ENCODE data around the gene INAVA. TPM values are rescaled to one million over a fixed set of nuclear protein-coding genes. Genes with fewer than 3 reads are reported as not detected.

The INAVA gene
- total and polyA plus RNA-seq, 2 donors (not counting 1 experiment from before 2014, with no cell fraction given) = 0.02 TPM; not detected in 1

DNA sequence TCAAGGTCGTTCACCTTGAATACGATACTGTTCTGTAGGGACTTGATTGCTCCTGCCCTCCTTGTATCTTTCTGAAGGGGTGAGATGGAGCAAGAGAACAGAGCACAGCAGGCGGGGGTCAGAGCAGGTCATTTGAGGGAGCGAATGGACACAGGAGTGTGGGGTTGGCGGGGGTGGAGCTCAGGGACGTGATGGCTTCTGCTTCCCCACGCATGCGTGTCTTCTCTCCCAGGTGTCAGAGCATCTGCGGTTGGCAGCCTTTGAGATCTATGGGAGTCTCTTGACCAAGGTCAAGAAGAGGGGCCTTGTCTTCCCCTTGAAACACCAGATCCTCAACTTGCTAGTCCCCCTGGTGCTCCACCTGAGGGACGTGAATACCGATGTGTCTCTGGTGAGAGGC, 63.9 kb downstream of the INAVA start:
- no peaks in the 10 kb centered on the region for H3K79me2 ChIP-seq (ENCODE audit: control insufficient read depth, insufficient read depth, low read length)
- DNase-seq (ENCODE audit: low read depth in 2 of 2) = no peak
- no peak overlapping the region for H3K9ac ChIP-seq (ENCODE audit: insufficient read depth, low read length)
- TF ChIP-seq EZH2 (IDR thresholded peaks at IDR 0.05; ENCODE audit: low read length, missing control alignments) = no peak
- TF ChIP-seq, protein P1, sequence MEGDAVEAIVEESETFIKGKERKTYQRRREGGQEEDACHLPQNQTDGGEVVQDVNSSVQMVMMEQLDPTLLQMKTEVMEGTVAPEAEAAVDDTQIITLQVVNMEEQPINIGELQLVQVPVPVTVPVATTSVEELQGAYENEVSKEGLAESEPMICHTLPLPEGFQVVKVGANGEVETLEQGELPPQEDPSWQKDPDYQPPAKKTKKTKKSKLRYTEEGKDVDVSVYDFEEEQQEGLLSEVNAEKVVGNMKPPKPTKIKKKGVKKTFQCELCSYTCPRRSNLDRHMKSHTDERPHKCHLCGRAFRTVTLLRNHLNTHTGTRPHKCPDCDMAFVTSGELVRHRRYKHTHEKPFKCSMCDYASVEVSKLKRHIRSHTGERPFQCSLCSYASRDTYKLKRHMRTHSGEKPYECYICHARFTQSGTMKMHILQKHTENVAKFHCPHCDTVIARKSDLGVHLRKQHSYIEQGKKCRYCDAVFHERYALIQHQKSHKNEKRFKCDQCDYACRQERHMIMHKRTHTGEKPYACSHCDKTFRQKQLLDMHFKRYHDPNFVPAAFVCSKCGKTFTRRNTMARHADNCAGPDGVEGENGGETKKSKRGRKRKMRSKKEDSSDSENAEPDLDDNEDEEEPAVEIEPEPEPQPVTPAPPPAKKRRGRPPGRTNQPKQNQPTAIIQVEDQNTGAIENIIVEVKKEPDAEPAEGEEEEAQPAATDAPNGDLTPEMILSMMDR (conservative IDR thresholded peaks at IDR 0.05 in 1 of 2, IDR thresholded peaks at IDR 0.05 in 1 of 2; ENCODE audit: low read depth in 1 of 2, low read length in 2 of 2) = no peak
- no peak overlapping the region for H3K4me2 ChIP-seq (ENCODE audit: extremely low read depth, insufficient read depth, low read length)
- H3K36me3 ChIP-seq (ENCODE audit: control insufficient read depth, insufficient read depth, low read length) = no peaks in the 10 kb centered on the region
- no peaks in the 10 kb centered on the region for H3K4me1 ChIP-seq (ENCODE audit: control insufficient read depth, extremely low read depth, insufficient read depth, low read length)
- H3K27me3 ChIP-seq (ENCODE audit: control insufficient read depth, insufficient read depth, low read length) = peaks cover 3% of the 10 kb centered on the region
- no peaks in the 10 kb centered on the region for H3K9me3 ChIP-seq (ENCODE audit: control insufficient read depth, insufficient read depth, low read depth, low read length)
- no peaks in the 10 kb centered on the region for H4K20me1 ChIP-seq (ENCODE audit: control insufficient read depth, extremely low read depth, insufficient read depth, low read length)
- no peak overlapping the region for H2AFZ ChIP-seq (ENCODE audit: low read length)
- no peak overlapping the region for H3K27ac ChIP-seq (ENCODE audit: insufficient read depth, low read length)
- no peak overlapping the region for H3K4me3 ChIP-seq (replicated peaks in 1 of 4; ENCODE audit: control extremely low read depth in 1 of 4, insufficient read depth in 1 of 4, low read depth in 3 of 4, low read length in 4 of 4)

DNA sequence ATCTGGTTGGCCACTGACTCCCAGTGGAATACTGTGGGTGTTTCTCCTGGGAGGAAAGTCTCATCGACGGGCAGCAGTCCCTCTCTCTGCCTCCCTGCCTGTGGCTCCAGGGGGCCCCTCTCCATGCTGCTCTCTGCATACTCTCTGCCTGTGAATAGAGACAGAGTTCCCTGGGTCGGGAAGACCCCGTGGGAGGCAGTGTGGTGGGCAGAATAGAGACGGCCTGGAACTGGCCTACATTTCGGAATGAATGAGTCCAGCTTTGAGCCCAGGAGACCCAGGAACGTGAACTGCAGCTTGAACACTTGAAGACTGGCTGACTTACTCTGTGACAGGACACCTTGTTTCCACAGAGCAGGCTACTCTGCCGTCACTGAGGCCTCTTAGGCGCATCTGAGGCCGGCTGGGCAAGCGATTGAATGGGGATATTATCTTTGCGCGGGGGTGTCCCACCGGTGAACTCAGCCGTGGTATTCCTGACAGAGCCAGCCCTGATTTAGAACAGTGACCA, 64.8 kb downstream of the INAVA start:
- Histone ChIP-seq H3K9me3 (ENCODE audit: control insufficient read depth, insufficient read depth, low read depth, low read length) (no peaks in the 10 kb centered on the region), H4K20me1 (ENCODE audit: control insufficient read depth, extremely low read depth, insufficient read depth, low read length) (no peaks in the 10 kb centered on the region), H3K4me3 (replicated peaks in 1 of 4; ENCODE audit: control extremely low read depth in 1 of 4, insufficient read depth in 1 of 4, low read depth in 3 of 4, low read length in 4 of 4) (no peak overlapping the region), H3K27ac (ENCODE audit: insufficient read depth, low read length) (no peak overlapping the region), H3K4me1 (ENCODE audit: control insufficient read depth, extremely low read depth, insufficient read depth, low read length) (no peaks in the 10 kb centered on the region), H3K4me2 (ENCODE audit: extremely low read depth, insufficient read depth, low read length) (no peak overlapping the region), H3K79me2 (ENCODE audit: control insufficient read depth, insufficient read depth, low read length) (no peaks in the 10 kb centered on the region), H3K27me3 (ENCODE audit: control insufficient read depth, insufficient read depth, low read length) (peaks cover 3% of the 10 kb centered on the region), H2AFZ (ENCODE audit: low read length) (no peak overlapping the region), H3K36me3 (ENCODE audit: control insufficient read depth, insufficient read depth, low read length) (no peaks in the 10 kb centered on the region), H3K9ac (ENCODE audit: insufficient read depth, low read length) (no peak overlapping the region)
- DNase-seq (ENCODE audit: low read depth in 2 of 2) = peak in 1 of 2 donors; percentile 8
- TF ChIP-seq, protein P1 (conservative IDR thresholded peaks at IDR 0.05 in 1 of 2, IDR thresholded peaks at IDR 0.05 in 1 of 2; ENCODE audit: low read depth in 1 of 2, low read length in 2 of 2) = no peak
- TF ChIP-seq EZH2 (IDR thresholded peaks at IDR 0.05; ENCODE audit: low read length, missing control alignments) = no peak

DNA sequence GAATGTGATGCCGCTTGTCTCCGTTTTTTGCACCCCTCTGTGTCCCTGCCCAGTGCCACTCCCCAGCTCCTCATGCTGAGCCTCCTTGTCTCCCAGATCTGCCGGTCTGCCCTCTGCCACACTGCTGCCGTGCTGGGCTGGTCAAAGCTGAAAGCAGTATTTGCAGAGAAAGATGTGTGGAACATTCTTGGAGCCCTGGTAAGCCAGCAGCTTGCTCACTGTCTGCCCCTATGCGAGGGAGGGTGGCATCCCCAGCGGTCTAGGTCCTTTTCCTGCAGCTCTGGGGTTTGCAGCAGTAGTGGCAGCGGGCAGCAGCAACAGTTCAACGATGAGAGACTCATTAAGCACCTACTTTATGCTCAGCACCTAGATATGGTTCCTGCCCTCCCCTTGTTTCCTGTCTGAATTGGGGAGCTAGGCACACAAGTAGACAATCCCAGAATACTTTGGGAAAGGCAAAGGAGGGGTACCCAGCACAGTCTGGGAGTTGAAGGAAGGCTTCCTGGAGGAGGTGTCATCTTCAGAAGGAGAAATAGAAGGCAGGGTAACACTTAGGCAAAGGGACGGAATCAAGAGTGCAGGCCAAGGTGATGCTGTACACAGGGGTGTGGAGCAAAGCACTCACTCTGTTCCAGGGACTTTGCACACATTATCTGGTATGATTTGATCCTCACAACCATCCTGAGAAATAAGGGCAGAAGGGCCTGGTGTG, 65.7 kb downstream of the INAVA start:
- no peak for DNase-seq (ENCODE audit: low read depth in 2 of 2)
- H2AFZ ChIP-seq (ENCODE audit: low read length) = no peak overlapping the region

More for the DNA sequence above, 65.7 kb downstream of the INAVA start:
- H3K27ac ChIP-seq (ENCODE audit: insufficient read depth, low read length) = no peak overlapping the region
- peaks cover 5% of the 10 kb centered on the region for H3K27me3 ChIP-seq (ENCODE audit: control insufficient read depth, insufficient read depth, low read length)
- H3K79me2 ChIP-seq (ENCODE audit: control insufficient read depth, insufficient read depth, low read length) = no peaks in the 10 kb centered on the region
- TF ChIP-seq EZH2 (IDR thresholded peaks at IDR 0.05; ENCODE audit: low read length, missing control alignments) = no peak
- TF ChIP-seq, protein P1 (conservative IDR thresholded peaks at IDR 0.05 in 1 of 2, IDR thresholded peaks at IDR 0.05 in 1 of 2; ENCODE audit: low read depth in 1 of 2, low read length in 2 of 2) = no peak
- H3K4me1 ChIP-seq (ENCODE audit: control insufficient read depth, extremely low read depth, insufficient read depth, low read length) = no peaks in the 10 kb centered on the region
- H4K20me1 ChIP-seq (ENCODE audit: control insufficient read depth, extremely low read depth, insufficient read depth, low read length) = no peaks in the 10 kb centered on the region
- no peak overlapping the region for H3K4me3 ChIP-seq (replicated peaks in 1 of 4; ENCODE audit: control extremely low read depth in 1 of 4, insufficient read depth in 1 of 4, low read depth in 3 of 4, low read length in 4 of 4)
- no peaks in the 10 kb centered on the region for H3K36me3 ChIP-seq (ENCODE audit: control insufficient read depth, insufficient read depth, low read length)
- H3K9me3 ChIP-seq (ENCODE audit: control insufficient read depth, insufficient read depth, low read depth, low read length) = no peaks in the 10 kb centered on the region
- H3K4me2 ChIP-seq (ENCODE audit: extremely low read depth, insufficient read depth, low read length) = no peak overlapping the region
- no peak overlapping the region for H3K9ac ChIP-seq (ENCODE audit: insufficient read depth, low read length)
